ENCODE data around the gene GPC6. TPM values are rescaled to one million over a fixed set of nuclear protein-coding genes. Genes with fewer than 3 reads are reported as not detected.

The GPC6 gene
- total RNA-seq, 1 donor from 2014 or later = 20.1 TPM

DNA sequence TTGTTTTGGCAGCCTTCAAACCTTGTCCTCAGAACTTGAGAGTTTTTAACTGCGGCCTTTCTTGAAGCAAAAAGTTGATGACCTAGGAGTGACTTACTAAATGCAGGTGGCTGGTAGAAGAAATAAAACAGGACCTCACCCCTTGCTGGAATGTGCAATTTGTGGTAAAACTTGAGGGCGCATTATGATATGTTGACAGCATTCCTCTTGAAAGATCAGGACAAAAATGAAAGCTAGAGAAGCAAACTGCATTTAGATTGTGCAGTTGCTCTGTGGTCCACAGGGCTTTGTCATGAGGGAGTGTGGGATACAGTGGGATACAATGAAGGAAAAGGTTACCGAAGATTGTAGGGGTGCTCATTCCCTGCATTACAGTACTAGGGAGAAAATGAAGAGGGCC, 504.2 kb downstream of the GPC6 start:
- DNase-seq (ENCODE audit: low read depth) = peak; percentile 51

DNA sequence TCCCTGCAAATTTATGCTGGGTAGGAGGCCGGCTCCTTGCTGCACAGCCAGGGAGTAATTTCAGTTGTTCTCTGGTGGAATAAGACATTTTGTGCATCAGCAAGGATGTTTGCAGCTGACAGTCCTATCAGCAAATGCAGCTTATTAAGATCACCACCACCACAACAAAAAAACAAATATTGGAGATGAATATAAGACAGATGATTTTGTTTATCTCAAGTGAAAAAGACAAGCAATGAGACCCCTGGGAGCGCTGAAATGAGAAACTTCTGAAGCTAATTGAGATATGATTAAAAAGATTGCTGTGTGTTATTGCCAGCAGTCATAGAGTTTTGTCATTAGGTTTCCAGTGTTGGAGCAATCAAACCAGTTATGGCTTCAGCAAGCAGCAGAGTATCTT, 505.6 kb downstream of the GPC6 start:
- DNase-seq (ENCODE audit: low read depth) = no peak

DNA sequence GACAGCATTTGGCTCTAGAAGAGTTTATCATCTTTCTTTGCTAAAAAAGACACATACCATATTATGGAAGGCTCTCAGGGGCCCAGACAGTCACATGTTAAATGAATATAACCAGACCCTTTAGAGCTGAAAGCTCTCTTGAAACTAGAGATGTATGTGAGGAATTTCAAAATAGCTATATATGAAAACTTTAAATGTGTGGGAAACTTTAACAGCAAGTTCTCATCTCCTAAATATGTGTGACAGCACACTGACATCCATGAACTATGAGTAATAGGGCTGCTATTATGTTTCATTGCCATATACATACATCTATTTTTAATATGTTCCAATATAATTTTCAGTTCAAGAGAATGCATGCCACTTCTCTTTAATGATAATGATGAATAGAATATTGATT, 509.5 kb downstream of the GPC6 start:
- no peak for DNase-seq (ENCODE audit: low read depth)

DNA sequence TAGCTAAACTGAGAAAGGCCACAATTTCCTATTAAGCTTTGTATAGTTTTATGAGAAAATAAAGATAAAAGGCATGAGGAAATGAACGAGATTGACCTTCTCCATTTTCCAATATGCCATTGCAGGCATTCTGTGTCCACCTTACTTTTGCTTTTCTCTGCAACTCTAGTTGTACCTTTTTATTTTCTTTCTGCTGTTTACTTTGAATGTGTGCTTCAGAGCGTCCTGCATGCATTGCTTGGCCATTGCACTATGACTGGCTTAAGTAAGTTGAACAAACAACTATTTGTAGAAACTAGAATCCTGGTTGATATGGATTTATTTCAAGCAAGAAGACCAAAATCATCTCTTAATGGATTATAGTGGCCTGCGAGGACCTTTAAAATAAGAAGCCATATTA, 510.3 kb downstream of the GPC6 start:
- no peak for DNase-seq (ENCODE audit: low read depth)

DNA sequence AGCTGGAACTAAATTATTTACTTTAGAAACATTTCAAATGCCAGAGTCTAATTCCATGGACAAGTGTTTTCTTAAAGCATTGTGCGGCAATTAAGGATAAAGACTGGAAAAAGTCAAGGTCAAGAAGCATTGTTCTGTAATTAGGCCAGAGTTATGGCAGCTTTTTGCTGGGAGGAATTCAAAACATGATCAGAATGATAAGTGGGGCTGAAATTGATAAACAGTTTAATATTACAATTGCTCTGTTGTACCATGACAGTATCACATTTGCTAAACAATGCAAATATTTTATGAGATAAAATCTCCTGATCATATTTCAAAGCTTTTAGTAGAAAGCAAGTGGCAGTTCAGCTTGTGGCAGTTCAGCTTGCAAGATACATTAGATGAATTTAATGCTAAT, 513.7 kb downstream of the GPC6 start:
- no peak for DNase-seq (ENCODE audit: low read depth)

DNA sequence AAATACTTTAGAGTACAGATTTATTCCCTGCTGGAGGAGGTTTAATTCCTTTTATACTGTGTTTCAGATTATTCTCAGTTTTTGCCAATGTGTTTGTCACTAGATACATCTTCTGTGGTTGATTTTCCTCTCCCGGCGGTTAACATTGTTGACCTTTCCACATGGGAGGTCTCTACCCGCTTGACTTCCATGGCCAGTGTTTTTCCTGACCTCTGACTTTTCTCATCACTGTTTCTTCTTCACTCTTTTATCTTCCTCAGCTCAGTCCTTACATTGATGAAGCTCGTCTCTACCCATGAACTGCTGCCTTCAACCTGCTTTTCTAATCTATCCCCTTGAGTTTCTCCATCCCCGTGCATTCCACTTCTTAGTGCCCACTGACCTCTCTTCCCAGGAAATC, 517.4 kb downstream of the GPC6 start:
- no peak for DNase-seq (ENCODE audit: low read depth)

DNA sequence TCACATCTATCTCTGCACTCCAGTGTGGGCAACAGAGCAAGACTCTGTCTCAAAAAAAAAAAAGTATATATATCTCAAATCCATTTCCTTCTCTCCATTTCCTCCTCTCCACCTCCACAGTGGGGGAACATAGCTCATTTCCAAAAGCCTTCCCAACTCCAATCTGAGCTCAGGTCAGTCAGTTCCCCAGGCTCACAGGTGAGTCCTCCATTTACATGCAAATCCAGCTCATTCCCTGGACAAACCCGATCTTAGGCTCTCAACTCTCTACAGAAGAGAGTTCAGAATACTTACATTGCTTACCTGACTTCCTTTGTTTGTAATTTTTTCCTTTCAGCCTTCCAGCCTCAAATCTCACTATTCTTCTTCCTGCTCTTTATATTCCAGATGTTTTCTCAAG, 518.3 kb downstream of the GPC6 start:
- no peak for DNase-seq (ENCODE audit: low read depth)

DNA sequence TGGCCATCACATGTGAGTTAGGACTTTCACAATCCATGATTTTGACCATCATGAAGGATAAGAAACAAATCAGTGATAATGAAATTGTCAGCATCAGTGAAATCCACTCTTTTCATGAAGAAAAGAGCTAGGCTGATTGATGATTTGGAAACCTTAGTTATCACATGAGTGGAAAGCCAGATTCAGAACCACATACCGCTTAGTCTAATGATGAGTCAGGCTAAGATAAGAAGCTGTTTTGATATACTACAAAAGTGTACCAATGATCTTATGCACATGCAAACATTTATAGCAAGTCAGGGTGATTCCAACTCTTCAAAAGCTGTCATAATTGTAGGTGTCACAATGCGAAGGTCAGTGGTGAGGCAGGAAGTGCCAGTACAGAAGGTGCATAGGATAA, 519.3 kb downstream of the GPC6 start:
- no peak for DNase-seq (ENCODE audit: low read depth)

DNA sequence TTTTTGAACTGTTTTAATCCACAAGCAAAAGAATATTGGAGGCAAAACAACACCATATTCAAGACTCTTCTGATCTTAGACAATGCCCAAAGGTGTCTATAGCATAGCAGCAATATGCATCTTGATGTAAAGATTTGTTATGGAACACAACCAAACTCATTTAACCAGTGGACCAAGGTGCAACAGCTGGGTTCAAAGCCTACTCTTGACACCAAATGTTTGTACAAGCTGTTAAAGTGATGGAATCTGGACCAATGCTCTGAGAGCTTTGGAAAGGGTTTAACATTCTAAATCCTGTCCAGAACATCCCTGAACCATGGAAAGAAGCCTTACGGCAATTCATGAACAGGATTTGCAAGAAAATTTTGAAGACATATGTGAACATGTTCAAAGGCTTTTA, 520.0 kb downstream of the GPC6 start:
- DNase-seq (ENCODE audit: low read depth) = no peak

DNA sequence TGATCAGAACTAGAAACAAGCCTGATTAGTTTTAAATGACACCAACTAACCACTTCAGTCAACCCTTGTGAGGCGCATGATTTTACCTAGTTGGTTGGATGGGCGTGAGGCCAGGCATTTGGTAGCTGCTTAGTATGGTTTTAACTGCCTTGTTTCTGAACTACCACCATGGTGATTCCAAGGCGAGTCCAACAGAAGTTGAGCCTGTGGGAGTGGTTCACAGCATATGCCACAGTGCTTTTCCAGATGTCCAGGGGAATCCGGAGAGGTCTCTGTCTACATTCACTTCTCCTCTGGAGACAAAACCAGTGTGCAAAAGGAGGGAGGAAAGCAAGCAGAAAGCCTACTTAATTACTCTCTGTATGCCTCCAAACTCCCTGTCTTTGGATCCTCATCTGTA, 524.1 kb downstream of the GPC6 start:
- DNase-seq (ENCODE audit: low read depth) = peak; percentile 9

DNA sequence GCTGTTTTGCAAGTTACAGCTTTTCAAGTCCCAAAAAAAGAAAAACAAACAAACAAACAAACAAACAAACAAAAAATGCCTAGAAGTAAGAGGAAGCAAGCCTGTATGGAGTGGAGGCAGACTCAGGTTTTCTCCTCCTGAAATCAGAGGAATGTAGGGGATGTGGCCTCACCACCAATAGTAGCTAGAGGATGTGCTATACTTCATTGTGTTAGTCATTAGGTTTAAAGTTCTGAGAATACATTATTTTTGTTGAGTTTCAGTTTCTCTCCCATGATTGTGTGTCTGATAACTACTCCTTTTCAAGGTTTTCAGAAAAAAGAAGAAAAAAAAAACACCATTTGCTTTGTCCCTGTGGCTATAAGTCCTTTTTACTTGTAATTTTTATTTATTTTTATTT, 524.5 kb downstream of the GPC6 start:
- no peak for DNase-seq (ENCODE audit: low read depth)

DNA sequence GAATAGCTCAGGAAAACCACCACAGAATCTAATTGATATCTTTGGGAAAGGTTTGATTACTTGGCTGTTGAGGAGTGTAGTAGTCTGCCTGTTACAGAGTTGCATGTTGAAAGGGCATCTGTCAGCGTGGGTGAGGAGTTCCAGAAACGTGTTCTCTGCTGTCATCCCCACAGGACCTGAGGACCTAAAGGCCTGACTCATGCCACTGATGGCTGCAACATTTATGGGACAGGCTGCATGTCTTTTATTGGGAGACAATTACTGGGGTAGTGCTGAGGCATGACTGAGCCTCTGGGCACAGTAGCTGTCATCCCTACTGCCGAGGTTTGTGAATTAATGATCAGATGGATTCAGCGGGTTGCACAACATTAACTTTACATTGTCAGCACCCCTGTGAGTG, 525.9 kb downstream of the GPC6 start:
- DNase-seq (ENCODE audit: low read depth) = no peak

DNA sequence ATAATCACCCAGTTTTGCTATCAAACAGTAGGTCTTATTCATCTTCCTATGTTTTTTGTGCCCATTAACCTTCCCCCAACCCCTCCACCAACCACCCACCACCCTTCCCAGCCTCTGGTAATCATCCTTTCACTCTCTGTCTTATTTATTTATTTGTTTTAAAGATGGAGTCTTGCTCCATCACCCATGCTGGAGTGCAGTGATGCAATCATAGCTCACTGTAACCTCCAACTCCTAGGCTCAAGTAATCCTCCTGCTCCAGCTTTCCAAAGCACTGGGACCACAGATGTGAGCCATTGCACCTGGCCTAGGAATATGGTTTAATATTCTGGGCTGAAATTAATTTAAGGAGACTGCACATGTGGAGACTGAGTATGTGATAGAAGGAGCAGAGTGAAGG, 527.0 kb downstream of the GPC6 start:
- no peak for DNase-seq (ENCODE audit: low read depth)

DNA sequence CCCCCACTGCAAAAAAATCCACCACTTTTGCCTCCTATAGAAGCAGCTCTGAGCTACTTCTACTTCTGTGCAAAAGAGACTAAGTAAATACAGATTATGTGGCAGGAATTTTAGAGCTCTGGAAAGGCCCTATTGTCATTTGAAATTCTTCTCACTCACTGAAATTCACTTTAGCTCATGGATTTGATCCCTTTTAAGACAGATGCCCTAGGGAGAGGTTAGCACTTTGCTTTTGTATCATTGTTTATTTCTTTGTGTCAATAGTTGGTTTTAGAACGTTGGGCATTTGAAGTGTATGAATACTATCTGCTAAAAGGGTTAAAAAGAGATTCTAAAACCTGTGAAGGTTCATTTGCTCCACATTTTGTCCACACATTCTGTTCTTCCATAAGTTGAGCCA, 528.7 kb downstream of the GPC6 start:
- DNase-seq (ENCODE audit: low read depth) = no peak

DNA sequence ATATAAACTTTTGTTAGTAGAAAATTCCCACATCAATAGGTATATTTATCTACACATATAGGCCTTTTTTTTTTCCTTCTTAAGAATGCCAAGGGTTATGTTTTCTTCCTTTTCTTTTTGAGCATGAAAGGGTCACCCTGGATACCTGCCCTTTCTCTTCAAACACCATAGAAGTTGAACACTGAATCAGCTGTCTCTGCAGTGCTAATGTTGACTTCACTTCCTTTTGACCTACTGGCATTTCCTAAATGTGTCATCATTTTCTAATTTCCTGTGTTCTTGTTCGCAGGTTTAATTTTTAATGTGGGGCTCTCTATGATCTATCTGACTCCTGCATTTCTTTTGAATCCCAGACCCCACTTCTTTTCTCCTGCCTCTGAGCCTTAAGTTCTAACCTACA, 532.0 kb downstream of the GPC6 start:
- DNase-seq (ENCODE audit: low read depth) = no peak

DNA sequence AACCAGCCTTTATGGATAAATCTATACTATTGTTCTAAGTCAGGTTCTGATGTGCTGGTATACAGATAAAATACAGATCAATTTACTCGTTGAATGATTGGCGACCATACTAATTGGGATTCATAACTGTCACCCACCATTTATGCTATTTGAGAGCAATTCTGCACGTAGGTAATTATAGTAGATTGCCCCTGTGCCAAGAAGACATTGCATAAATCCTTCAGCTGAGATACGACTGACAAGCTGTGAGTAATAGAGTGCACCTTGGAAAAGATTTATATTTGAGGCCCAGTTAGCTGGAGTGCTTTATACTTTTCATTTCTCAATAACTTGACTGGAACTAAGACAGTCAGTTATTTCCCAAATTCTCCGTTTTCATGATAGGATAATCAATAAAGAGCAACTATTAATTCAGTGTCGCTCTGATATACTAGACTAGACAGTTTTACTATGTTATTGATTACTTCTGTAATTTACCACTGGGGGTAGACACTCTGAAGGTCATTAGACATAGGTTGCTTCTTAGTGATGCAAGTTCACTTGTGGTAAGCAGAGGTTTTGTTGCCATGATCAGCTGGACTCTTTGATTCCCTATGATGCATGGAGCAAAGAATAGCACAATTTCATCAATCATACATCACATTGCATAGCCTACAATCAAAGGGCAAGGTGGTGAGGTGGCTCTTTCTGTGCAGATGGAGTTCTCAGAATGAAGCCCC, 536.3 kb downstream of the GPC6 start:
- no peak for DNase-seq (ENCODE audit: low read depth)

DNA sequence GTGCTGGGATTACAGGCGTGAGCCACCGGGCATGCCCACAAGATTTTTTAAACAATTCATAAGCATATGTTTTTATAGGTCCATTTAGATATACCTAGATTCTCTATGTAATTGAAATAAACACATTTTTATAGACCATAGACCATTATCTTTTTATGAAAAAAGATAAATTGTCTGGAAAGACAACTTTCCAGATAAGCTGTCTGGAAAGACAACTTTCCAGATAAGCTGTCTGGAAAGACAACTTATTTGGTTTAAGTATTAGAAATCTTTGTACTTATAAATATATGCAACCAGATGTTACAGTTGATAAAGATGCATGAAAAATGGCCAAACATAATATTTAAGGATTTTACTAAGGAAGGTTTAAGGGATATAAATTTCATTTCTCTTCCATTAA, 538.5 kb downstream of the GPC6 start:
- no peak for DNase-seq (ENCODE audit: low read depth)

DNA sequence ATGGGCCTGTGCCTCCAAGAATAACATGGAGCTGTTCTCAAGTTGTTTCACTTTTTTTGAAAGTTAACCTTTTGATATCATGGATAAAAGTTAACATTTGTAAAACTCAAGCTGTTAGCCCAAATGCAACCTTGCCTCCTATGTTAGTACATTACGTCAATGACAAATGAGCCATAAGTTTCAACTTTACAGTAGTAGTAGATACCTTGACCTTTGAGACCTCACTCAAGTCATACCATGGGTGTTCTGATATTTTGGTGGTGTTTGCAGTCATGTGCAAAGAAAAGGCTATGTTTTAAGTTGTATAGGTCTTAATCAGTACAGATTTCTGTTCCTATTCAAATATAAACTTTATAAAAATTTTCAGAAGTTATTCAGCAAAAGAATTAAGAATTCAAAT, 539.2 kb downstream of the GPC6 start:
- DNase-seq (ENCODE audit: low read depth) = no peak

DNA sequence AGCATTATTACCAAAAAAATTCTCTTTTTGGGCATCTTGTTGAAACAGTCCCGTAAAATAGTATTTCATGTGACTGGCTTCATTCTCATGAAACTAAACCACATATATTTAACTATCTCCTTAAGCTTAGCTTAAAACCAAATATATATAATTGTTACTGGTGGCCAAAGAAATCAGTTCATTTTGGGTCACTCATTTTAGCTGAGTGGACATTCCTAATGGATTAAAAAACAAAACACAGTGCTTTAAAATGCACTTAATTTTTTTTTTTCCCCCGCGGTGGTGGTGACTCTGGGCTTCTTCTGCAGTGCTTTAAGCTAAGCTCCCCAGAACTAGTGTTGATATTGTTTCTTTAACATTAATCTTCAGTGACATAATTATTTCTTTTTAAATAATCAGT, 540.1 kb downstream of the GPC6 start:
- DNase-seq (ENCODE audit: low read depth) = no peak

DNA sequence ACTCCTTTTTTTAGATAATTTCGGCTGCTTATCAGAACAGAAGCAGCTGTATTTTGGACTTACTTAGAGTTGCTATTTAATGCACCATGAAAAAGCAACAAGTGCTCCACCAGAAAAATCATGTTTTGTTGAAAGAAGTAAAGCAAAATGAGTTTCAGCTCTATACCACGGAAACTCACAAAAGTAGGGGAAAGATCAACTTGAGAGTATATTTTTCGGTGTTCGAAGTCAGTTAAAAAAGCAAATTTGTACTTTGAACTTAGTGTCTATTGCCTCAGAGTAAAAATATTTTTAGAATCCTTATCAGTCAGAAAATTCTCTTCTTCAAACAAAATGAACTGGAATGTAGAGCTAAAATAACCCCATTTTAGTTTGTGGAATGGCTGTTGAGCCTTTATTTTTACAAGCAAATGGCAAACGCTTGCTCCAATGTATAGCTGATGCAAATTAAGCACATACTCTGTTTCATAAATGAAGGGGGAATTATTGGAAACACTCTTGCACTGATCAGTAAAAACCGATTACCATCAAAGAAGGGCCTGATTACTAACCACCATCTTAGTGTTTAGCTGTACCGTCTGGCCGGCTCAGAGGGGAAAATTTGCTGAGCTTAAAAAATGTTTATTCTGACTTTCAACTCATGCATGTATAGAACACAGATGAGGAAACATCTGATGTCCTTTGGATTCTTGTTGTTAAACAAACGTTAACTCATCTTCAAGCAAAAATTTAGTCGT, 540.7 kb downstream of the GPC6 start:
- no peak for DNase-seq (ENCODE audit: low read depth)

DNA sequence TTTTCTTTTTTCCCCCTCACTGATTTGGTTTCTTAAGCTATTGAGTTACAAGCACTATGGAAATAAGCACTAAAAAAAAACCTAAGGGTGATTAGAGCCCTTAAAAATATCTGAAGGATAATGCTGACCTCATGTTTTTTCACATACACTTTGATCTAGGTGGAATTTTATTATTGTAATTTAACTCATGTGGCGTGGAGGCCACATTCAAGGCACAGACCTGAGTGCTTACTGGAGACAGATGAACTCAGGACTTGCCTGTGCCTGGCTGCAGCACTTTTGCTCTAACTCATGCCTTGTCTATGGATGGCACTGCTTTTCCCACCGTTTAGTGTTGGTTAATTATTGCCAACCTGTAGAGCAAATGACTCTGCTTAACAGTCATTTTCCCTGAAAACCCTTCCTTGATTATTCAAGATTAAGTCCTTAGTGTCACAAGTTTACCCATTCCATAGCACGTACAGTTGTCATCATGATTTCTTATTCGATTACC, 541.4 kb downstream of the GPC6 start:
- no peak for DNase-seq (ENCODE audit: low read depth)

DNA sequence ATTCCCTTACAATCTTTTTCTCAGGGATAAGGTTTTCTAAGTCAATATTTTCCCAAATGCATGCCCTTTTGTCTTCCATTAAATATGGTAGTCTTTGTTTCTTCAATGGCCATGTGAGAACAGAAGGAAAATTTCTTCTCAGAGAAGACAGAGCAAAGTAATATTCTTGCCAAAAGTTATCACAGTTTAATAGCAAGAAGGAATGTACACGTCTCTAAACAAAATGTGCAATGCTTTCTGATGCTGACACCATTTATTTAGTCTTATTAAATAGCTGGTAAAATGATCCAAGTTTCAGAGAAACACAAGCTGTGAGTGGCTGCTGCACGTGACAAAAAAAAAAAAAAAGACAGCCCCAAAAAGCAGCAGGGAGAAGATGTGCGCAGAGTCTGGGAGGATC, 542.5 kb downstream of the GPC6 start:
- DNase-seq (ENCODE audit: low read depth) = no peak

DNA sequence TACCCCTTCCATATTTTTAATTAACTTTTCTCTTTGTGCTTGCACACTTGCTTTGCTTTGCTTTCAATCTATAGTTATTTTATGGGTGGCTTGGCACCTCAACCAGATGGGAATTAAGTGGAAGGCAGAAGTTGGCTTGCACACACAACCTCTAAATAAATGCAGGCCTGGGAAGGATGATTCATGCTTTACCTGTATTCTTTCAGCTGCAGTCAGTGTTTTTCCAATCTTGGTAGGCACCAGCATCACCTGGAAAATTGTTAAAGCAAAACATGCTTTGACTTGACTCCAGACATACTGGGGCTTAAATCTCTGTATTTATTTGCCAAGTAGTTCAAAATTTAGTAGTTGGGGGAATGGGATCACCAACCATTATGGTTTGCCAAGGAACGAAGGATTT, 543.0 kb downstream of the GPC6 start:
- DNase-seq (ENCODE audit: low read depth) = no peak
